Measurements from ENCODE around the gene KRT85. TPM values are rescaled to one million over a fixed set of nuclear protein-coding genes. Genes with fewer than 3 reads are reported as not detected.
"Not testable (repeated sequence)": the region's sequence is repeated elsewhere in the genome, so short reads cannot be mapped to it uniquely, and the experiment has no call there.

The KRT85 gene
- total RNA-seq, 1 donor from 2014 or later: not detected

GRCh38 chr12:52350786-52351185 lies 16.5 kb downstream of the KRT85 start:
- no peak for DNase-seq (ENCODE audit: low spot score)

GRCh38 chr12:52350021-52350620 lies 17.2 kb downstream of the KRT85 start:
- no peak for DNase-seq (ENCODE audit: low spot score)

GRCh38 chr12:52349196-52349595 lies 18.1 kb downstream of the KRT85 start:
- DNase-seq (ENCODE audit: low spot score): peak; percentile 32

- DNase-seq (ENCODE audit: low spot score): peak; percentile 82
These were observed 19.4 kb downstream of the KRT85 start for GRCh38 chr12:52347551-52348510.

- no peak for DNase-seq (ENCODE audit: low spot score)
These were observed 20.3 kb downstream of the KRT85 start for GRCh38 chr12:52347016-52347415.

- DNase-seq (ENCODE audit: low spot score): no peak
These were observed 20.7 kb downstream of the KRT85 start for GRCh38 chr12:52346593-52346992.

- DNase-seq (ENCODE audit: low spot score): not testable (repeated sequence)
These were observed 22.2 kb downstream of the KRT85 start for GRCh38 chr12:52345041-52345440.

- no peak for DNase-seq (ENCODE audit: low spot score)
These were observed 23.2 kb downstream of the KRT85 start for GRCh38 chr12:52344111-52344510.

GRCh38 chr12:52343550-52343949 lies 23.7 kb downstream of the KRT85 start:
- no peak for DNase-seq (ENCODE audit: low spot score)

- DNase-seq (ENCODE audit: low spot score): no peak
These were observed 24.3 kb downstream of the KRT85 start for GRCh38 chr12:52342781-52343490.

- no peak for DNase-seq (ENCODE audit: low spot score)
These were observed 26.2 kb downstream of the KRT85 start for GRCh38 chr12:52341066-52341580.

- DNase-seq (ENCODE audit: low spot score): no peak
These were observed 28.9 kb downstream of the KRT85 start for GRCh38 chr12:52338241-52338960.

- DNase-seq (ENCODE audit: low spot score): no peak
These were observed 30.2 kb downstream of the KRT85 start for GRCh38 chr12:52337054-52337453.

- no peak for DNase-seq (ENCODE audit: low spot score)
These were observed 30.6 kb downstream of the KRT85 start for GRCh38 chr12:52336641-52337040.

GRCh38 chr12:52335598-52336262 lies 31.6 kb downstream of the KRT85 start:
- DNase-seq (ENCODE audit: low spot score): no peak

- DNase-seq (ENCODE audit: low spot score): no peak
These were observed 33.1 kb downstream of the KRT85 start for GRCh38 chr12:52334185-52334584.

GRCh38 chr12:52333321-52333720 lies 34.0 kb downstream of the KRT85 start:
- no peak for DNase-seq (ENCODE audit: low spot score)

GRCh38 chr12:52332381-52332780 lies 34.9 kb downstream of the KRT85 start:
- DNase-seq (ENCODE audit: low spot score): no peak

GRCh38 chr12:52331833-52332232 lies 35.4 kb downstream of the KRT85 start:
- no peak for DNase-seq (ENCODE audit: low spot score)

GRCh38 chr12:52331039-52331438 lies 36.2 kb downstream of the KRT85 start:
- no peak for DNase-seq (ENCODE audit: low spot score)

All from umbilical cord (tissue), 2 donors.